HAP-1 (cell line): ENCODE data around the gene SH3BGRL.

ENCODE experiments used
- DNase-seq, 2 experiments: peaks; one replicate each; pipeline ENCODE4 v3.0.0-alpha.2; 2016 to 2020; ENCODE audit warnings: low spot score in 2 of 2
- H3K27me3 ChIP-seq: fragments of 250-450 bp; sonication (Bioruptor Pico); 2 replicates; pipeline ENCODE4 v1.5.1; 2020; ENCODE audit warnings: low read depth, mild to moderate bottlenecking, moderate library complexity
- H3K36me3 ChIP-seq: fragments of 250-450 bp; sonication (Bioruptor Pico); replicated peaks from 2 replicates; pipeline ENCODE4 v1.5.1; 2020; ENCODE audit warnings: mild to moderate bottlenecking
- H3K4me1 ChIP-seq: fragments of 250-450 bp; sonication (Bioruptor Pico); 2 replicates; pipeline ENCODE4 v1.5.1; 2020; ENCODE audit warnings: mild to moderate bottlenecking
- H3K4me3 ChIP-seq: fragments of 250-450 bp; sonication (Bioruptor Pico); 2 replicates; pipeline ENCODE4 v1.5.1; 2020; ENCODE audit warnings: mild to moderate bottlenecking, moderate library complexity
- H3K9me3 ChIP-seq: fragments of 250-450 bp; sonication (Bioruptor Pico); 2 replicates; pipeline ENCODE4 v1.5.1; 2020; ENCODE audit warnings: mild to moderate bottlenecking, moderate library complexity
- in situ Hi-C: fragments of 300-500 bp; cut with MboI; formaldehyde crosslinking; loops from 3 replicates; pipeline ENCODE4 v1.14.3; 2020; ENCODE audit warnings: low sequenced_read_pairs, inconsistent platforms, mixed read lengths

SH3BGRL gene

GRCh38 chrX:81201671-81202455, at the start of gene SH3BGRL, which contains the start of gene HMGN5:
Gene SH3BGRL, plus strand, starts transcription at chrX:81202102. Its CDS starts 99 bp downstream, at chrX:81202201.
Gene HMGN5, minus strand, starts transcription at chrX:81201913. Its CDS starts 80,364 bp downstream, at chrX:81121549.
- H3K27me3 ChIP-seq: no peaks in the 10 kb centered on the region
- in situ Hi-C loops: no loop called here
- DNase-seq: peak; percentile 93 to 94
- no peaks in the 10 kb centered on the region for H3K9me3 ChIP-seq
- H3K4me1 ChIP-seq: peaks cover 7% of the 10 kb centered on the region; the same call in 1 of the 2 replicates
- H3K36me3 ChIP-seq: no peaks in the 10 kb centered on the region
- peak within 1 kb of the TSS; percentile 68 for H3K4me3 ChIP-seq

GRCh38 chrX:81168391-81168790, 33.5 kb upstream of the SH3BGRL start:
- in situ Hi-C loops: no loop called here
- no peak for DNase-seq
- Histone ChIP-seq H3K4me3 (no peak overlapping the region), H3K36me3 (no peaks in the 10 kb centered on the region), H3K27me3 (no peaks in the 10 kb centered on the region), H3K4me1 (no peaks in the 10 kb centered on the region; the same call in 1 of the 2 replicates), H3K9me3 (no peaks in the 10 kb centered on the region)

GRCh38 chrX:81174286-81174685, 27.6 kb upstream of the SH3BGRL start:
- Histone ChIP-seq H3K36me3 (no peaks in the 10 kb centered on the region), H3K9me3 (no peaks in the 10 kb centered on the region), H3K4me3 (no peak overlapping the region), H3K4me1 (no peaks in the 10 kb centered on the region), H3K27me3 (no peaks in the 10 kb centered on the region)
- peak in 1 of 2 experiments; percentile 43 for DNase-seq
- in situ Hi-C loops: no loop called here

GRCh38 chrX:81195259-81195658, 6.6 kb upstream of the SH3BGRL start:
- no peak overlapping the region for H3K4me3 ChIP-seq
- no peak for DNase-seq
- in situ Hi-C loops: loop anchor here (25.0 kb wide), 1 partner anchor 308 kb away; no protein-coding TSS in a partner anchor

GRCh38 chrX:81195712-81196111, 6.2 kb upstream of the SH3BGRL start:
- in situ Hi-C loops: loop anchor here (25.0 kb wide), 1 partner anchor 308 kb away; no protein-coding TSS in a partner anchor
- Histone ChIP-seq H3K4me3 (no peak overlapping the region), H3K4me1 (no peaks in the 10 kb centered on the region; the same call in 1 of the 2 replicates), H3K36me3 (no peaks in the 10 kb centered on the region), H3K9me3 (no peaks in the 10 kb centered on the region), H3K27me3 (no peaks in the 10 kb centered on the region)
- peak; percentile 64 to 81 for DNase-seq

More at GRCh38 chrX:81195259-81195658, 6.6 kb upstream of the SH3BGRL start:
- Histone ChIP-seq H3K4me1 (no peaks in the 10 kb centered on the region), H3K9me3 (no peaks in the 10 kb centered on the region), H3K36me3 (no peaks in the 10 kb centered on the region), H3K27me3 (no peaks in the 10 kb centered on the region)

- Histone ChIP-seq H3K9me3 (no peaks in the 10 kb centered on the region), H3K4me3 (peak overlapping the region; percentile 68), H3K4me1 (peaks cover 7% of the 10 kb centered on the region; the same call in 1 of the 2 replicates), H3K36me3 (no peaks in the 10 kb centered on the region), H3K27me3 (no peaks in the 10 kb centered on the region)
- DNase-seq: peak in 1 of 2 experiments; percentile 19
- in situ Hi-C loops: no loop called here
Measured at GRCh38 chrX:81201071-81201470, 831 bp upstream of the SH3BGRL start.

GRCh38 chrX:81202456-81202819, 536 bp downstream of the SH3BGRL start:
- in situ Hi-C loops: no loop called here
- Histone ChIP-seq H3K4me3 (peak overlapping the region; percentile 68), H3K4me1 (peaks cover 7% of the 10 kb centered on the region; the same call in 1 of the 2 replicates), H3K9me3 (no peaks in the 10 kb centered on the region), H3K36me3 (0 out of 2 replicates have a peak, but pooled peaks cover 3% of the 10 kb centered on the region), H3K27me3 (no peaks in the 10 kb centered on the region)
- DNase-seq: peak in 1 of 2 experiments; percentile 29

GRCh38 chrX:81202943-81203342, 1.0 kb downstream of the SH3BGRL start:
- DNase-seq: no peak
- Histone ChIP-seq H3K4me3 (peak overlapping the region; percentile 68), H3K36me3 (0 out of 2 replicates have a peak, but pooled peaks cover 3% of the 10 kb centered on the region), H3K4me1 (peaks cover 7% of the 10 kb centered on the region; the same call in 1 of the 2 replicates), H3K27me3 (no peaks in the 10 kb centered on the region), H3K9me3 (no peaks in the 10 kb centered on the region)
- in situ Hi-C loops: no loop called here

GRCh38 chrX:81205551-81205950, 3.6 kb downstream of the SH3BGRL start:
- H3K9me3 ChIP-seq: no peaks in the 10 kb centered on the region
- peaks cover 7% of the 10 kb centered on the region; the same call in 1 of the 2 replicates for H3K4me1 ChIP-seq
- H3K36me3 ChIP-seq: 0 out of 2 replicates have a peak, but pooled peaks cover 3% of the 10 kb centered on the region
- no peaks in the 10 kb centered on the region for H3K27me3 ChIP-seq
- DNase-seq: no peak
- in situ Hi-C loops: no loop called here
- no peak overlapping the region for H3K4me3 ChIP-seq

- in situ Hi-C loops: no loop called here
Measured at GRCh38 chrX:81206476-81206875, 4.6 kb downstream of the SH3BGRL start.

GRCh38 chrX:81208916-81209315, 7.0 kb downstream of the SH3BGRL start:
- H3K9me3 ChIP-seq: no peaks in the 10 kb centered on the region
- in situ Hi-C loops: no loop called here
- 0 out of 2 replicates have a peak, but pooled peaks cover 3% of the 10 kb centered on the region for H3K36me3 ChIP-seq
- no peak overlapping the region for H3K4me3 ChIP-seq
- DNase-seq: no peak
- 0 out of 2 replicates have a peak, but pooled peaks cover 2% of the 10 kb centered on the region for H3K4me1 ChIP-seq
- no peaks in the 10 kb centered on the region for H3K27me3 ChIP-seq

More at GRCh38 chrX:81206476-81206875, 4.6 kb downstream of the SH3BGRL start:
- Histone ChIP-seq H3K36me3 (0 out of 2 replicates have a peak, but pooled peaks cover 3% of the 10 kb centered on the region), H3K9me3 (no peaks in the 10 kb centered on the region), H3K27me3 (no peaks in the 10 kb centered on the region), H3K4me1 (0 out of 2 replicates have a peak, but pooled peaks cover 2% of the 10 kb centered on the region), H3K4me3 (no peak overlapping the region)
- no peak for DNase-seq

GRCh38 chrX:81215685-81216084, 13.8 kb downstream of the SH3BGRL start:
- H3K27me3 ChIP-seq: no peaks in the 10 kb centered on the region
- H3K36me3 ChIP-seq: no peaks in the 10 kb centered on the region
- peaks cover 10% of the 10 kb centered on the region; the same call in 1 of the 2 replicates for H3K4me1 ChIP-seq
- no peaks in the 10 kb centered on the region; the same call in 1 of the 2 replicates for H3K9me3 ChIP-seq
- in situ Hi-C loops: no loop called here
- DNase-seq: no peak
- H3K4me3 ChIP-seq: no peak overlapping the region

GRCh38 chrX:81229229-81229628, 27.3 kb downstream of the SH3BGRL start:
- Histone ChIP-seq H3K4me3 (no peak overlapping the region), H3K4me1 (peaks cover 13% of the 10 kb centered on the region), H3K9me3 (no peaks in the 10 kb centered on the region), H3K36me3 (no peaks in the 10 kb centered on the region), H3K27me3 (no peaks in the 10 kb centered on the region)
- in situ Hi-C loops: no loop called here
- no peak for DNase-seq

- H3K36me3 ChIP-seq: no peaks in the 10 kb centered on the region
- H3K9me3 ChIP-seq: no peaks in the 10 kb centered on the region
- peaks cover 13% of the 10 kb centered on the region for H3K4me1 ChIP-seq
- no peaks in the 10 kb centered on the region for H3K27me3 ChIP-seq
- H3K4me3 ChIP-seq: no peak overlapping the region
- no peak for DNase-seq
- in situ Hi-C loops: no loop called here
Measured at GRCh38 chrX:81229901-81230300, 28.0 kb downstream of the SH3BGRL start.
